ENCODE data around the gene CT45A1. TPM values are rescaled to one million over a fixed set of nuclear protein-coding genes. Genes with fewer than 3 reads are reported as not detected.
"Not testable (repeated sequence)": the region's sequence is repeated elsewhere in the genome, so short reads cannot be mapped to it uniquely, and the experiment has no call there.

The CT45A1 gene
- polyA plus RNA-seq, 1 experiment = not detected

- no peak overlapping the region for H3K27ac ChIP-seq (ENCODE audit: low read depth, low read length)
- ChIA-PET POLR2A (no interaction called here), CTCF (interaction anchor here (0.6 kb wide), 1 partner anchor 1240 kb away, joined by 3 read pairs; no protein-coding TSS in a partner anchor)
- DNase-seq (ENCODE audit: low read depth, low spot score) = no peak
- H3K9me3 ChIP-seq (ENCODE audit: control insufficient read depth, insufficient read depth, low read length) = no peaks in the 10 kb centered on the region
- H3K27me3 ChIP-seq (ENCODE audit: control insufficient read depth, insufficient read depth, low read length) = no peaks in the 10 kb centered on the region
- H3K4me3 ChIP-seq (ENCODE audit: low read depth, low read length) = no peak overlapping the region
- TF ChIP-seq CTCF (IDR thresholded peaks at IDR 0.05; ENCODE audit: low read depth, low read length) = 0 out of 2 replicates have a peak, but pooled peaks have one; percentile 15
Observed at GRCh38 chrX:135707880-135708279, 5.6 kb upstream of the CT45A1 start.

GRCh38 chrX:135713795-135714194 is 356 bp downstream of the CT45A1 start:
- Histone ChIP-seq H3K4me3 (ENCODE audit: low read depth, low read length) (no peak overlapping the region), H3K27me3 (ENCODE audit: control insufficient read depth, insufficient read depth, low read length) (no peaks in the 10 kb centered on the region), H3K27ac (ENCODE audit: low read depth, low read length) (no peak overlapping the region), H3K9me3 (ENCODE audit: control insufficient read depth, insufficient read depth, low read length) (no peaks in the 10 kb centered on the region; the same call in 1 of the 2 replicates)
- POLR2A ChIA-PET = no interaction called here
- CTCF ChIA-PET = no interaction called here
- no peak for DNase-seq (ENCODE audit: low read depth, low spot score)
- TF ChIP-seq CTCF (IDR thresholded peaks at IDR 0.05; ENCODE audit: low read depth, low read length) = no peak

- H3K4me3 ChIP-seq (ENCODE audit: low read depth, low read length); H3K27me3 ChIP-seq (ENCODE audit: control insufficient read depth, insufficient read depth, low read length); CTCF ChIA-PET; H3K27ac ChIP-seq (ENCODE audit: low read depth, low read length); POLR2A ChIA-PET; DNase-seq (ENCODE audit: low read depth, low spot score); H3K9me3 ChIP-seq (ENCODE audit: control insufficient read depth, insufficient read depth, low read length): not testable (repeated sequence)
Observed at GRCh38 chrX:135734666-135735065, 21.2 kb downstream of the CT45A1 start.

GRCh38 chrX:135737366-135738071 is 24.1 kb downstream of the CT45A1 start:
- DNase-seq (ENCODE audit: low read depth, low spot score) = no peak
- CTCF ChIA-PET = no interaction called here

GRCh38 chrX:135740681-135741149 is 27.3 kb downstream of the CT45A1 start:
- no peak for DNase-seq (ENCODE audit: low read depth, low spot score)
- CTCF ChIA-PET = no interaction called here
- Histone ChIP-seq H3K27ac (ENCODE audit: low read depth, low read length) (no peak overlapping the region), H3K4me3 (ENCODE audit: low read depth, low read length) (no peak overlapping the region), H3K27me3 (ENCODE audit: control insufficient read depth, insufficient read depth, low read length) (no peaks in the 10 kb centered on the region), H3K9me3 (ENCODE audit: control insufficient read depth, insufficient read depth, low read length) (no peaks in the 10 kb centered on the region)
- POLR2A ChIA-PET = no interaction called here
- peak; percentile 26; the same call in 1 of the 2 replicates for TF ChIP-seq CTCF (IDR thresholded peaks at IDR 0.05; ENCODE audit: low read depth, low read length)

More at GRCh38 chrX:135737366-135738071, 24.1 kb downstream of the CT45A1 start:
- H3K27me3 ChIP-seq (ENCODE audit: control insufficient read depth, insufficient read depth, low read length) = no peaks in the 10 kb centered on the region
- TF ChIP-seq CTCF (IDR thresholded peaks at IDR 0.05; ENCODE audit: low read depth, low read length) = no peak
- POLR2A ChIA-PET = no interaction called here
- no peaks in the 10 kb centered on the region for H3K9me3 ChIP-seq (ENCODE audit: control insufficient read depth, insufficient read depth, low read length)
- H3K27ac ChIP-seq (ENCODE audit: low read depth, low read length) = no peak overlapping the region
- H3K4me3 ChIP-seq (ENCODE audit: low read depth, low read length) = no peak overlapping the region
